Measurements from ENCODE around the gene WIPF3.

WIPF3 gene

DNA sequence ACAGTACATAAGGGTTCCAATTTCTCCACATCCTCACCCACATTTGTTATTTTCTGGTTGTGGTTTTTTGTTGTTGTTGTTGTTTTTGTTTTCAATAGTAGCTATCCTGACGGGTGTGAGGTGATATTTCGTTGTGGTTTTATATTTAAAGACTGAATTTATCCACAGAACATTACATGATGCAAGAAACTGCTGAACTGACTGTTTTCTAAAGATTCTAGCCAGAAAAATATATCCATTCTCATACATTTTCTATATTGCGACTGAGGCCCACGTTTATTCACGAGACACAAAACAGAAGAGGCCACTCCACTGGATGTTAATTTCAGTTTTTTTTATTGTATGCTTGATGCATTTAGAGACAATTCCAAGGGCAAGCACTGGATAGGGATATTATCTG lies 113.5 kb downstream of the WIPF3 start:
- no peak for DNase-seq

DNA sequence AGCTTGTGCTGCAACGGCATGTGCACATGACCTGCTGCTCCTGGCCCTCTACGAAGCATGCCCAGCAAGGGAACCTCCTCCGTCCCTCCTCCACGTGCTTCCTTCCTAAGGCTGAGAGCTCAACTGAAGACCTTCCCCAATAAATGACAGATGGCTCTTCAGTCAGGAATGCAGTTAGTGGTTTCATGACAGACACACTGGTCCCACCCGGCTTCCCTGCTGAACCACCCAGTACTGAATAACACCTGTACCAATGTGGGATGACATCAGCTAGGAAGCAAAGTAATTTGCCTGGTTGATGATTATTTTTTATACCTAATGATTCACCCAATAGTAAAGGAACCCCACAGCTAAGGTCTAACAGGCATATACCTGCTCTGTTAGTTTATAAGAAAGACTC lies 114.2 kb downstream of the WIPF3 start:
- DNase-seq, result no peak

DNA sequence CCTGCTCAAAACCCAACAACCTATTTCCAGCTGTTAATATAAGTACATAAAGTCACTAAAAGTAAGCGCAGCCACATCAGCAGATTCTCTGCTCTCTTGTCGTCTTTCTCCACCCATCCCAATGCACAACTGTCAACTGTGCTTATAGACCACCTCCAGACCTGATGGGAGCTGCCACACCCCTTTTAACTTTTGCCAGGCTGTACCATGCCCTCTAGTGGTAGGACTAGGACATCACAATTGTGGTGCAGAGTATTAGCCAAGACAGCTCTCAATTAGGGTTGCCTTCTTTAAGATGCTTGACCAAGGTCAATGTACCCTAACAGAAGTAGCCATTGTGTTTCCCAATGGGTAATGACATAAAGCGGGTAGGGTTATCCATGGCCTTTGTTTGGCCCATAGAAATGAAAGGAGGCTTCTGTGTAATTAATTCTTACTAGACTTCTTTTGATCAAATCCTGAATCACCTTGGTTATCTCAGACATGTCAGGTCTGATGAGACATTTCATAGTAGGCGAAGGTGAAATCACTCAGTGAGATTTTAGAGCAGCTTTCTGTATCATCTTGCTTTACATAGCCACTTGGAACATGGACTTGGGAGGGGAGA lies 115.2 kb downstream of the WIPF3 start:
- DNase-seq, result peak; percentile 32

DNA sequence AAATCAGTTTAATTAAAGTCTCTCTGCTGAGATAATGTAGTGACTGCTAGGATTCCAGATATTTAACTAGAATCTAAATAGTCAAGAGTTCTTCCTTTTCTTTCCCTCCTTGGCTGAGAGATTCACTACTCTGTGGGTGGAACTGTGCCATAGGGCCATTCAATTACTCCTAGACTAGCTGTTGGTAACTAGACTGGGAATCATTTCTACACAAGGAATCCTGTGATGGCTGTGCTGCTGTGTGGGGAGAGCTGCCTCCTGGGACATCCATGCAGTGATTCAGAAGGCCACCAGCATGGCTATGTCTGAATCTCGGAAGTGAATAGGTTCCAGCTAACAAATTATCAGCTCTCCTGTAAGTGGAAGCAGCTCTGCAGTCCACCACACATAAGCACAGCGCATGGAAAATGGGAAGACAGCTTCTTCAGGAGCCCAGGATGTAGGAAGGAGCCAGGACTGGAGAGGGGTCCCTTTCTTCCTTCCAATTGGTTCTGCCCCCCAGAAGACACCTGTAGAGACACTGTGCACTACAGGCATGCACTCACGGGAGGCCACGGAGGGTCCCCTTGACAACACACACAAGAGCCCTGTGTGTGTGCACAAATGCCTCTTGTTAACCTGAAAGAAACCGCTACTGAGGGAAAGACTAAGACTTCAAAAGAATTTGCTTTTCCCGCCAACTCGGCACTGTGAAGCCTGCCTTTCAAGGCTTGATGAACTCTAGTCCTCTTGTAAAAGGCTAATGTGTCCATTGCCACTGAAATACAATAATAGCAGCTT lies 116.8 kb downstream of the WIPF3 start:
- no peak for DNase-seq

DNA sequence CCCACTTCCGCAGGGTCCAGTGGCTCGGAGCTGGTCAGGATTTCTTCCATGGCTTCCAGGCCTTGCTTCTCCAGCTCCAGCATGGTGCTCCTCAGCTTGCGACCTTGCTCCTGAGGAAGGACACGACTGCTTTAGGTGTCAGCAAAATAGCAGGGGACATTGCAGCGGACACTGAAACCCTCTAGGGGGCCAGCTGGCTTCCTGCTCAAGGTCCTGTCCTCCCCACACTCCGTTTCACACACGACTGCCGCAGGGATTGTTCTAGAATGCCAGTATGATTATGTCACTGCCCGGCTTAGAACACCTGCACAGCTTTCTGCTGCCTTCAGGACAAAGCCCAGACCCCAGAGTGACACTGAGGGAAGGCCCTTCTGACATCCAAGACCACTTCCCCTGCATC lies 117.7 kb downstream of the WIPF3 start:
- DNase-seq, result no peak

DNA sequence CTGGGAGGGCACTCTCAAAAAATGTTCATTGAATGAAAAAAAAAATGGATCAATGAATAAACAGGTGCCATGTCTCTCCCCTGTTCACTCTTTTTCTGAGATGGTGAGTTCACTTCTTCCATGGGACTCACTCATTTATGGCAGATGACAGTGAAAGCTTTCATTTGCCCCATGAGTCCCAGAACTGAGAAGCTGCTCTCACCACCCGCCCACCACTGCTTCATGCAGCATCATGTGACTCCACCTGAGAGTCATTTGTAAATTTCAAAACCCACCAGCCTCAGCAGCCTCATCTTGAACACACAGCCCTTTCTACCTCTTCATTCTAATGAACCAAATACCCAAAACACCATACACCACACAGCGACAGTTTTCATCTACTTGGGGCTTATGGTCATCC lies 118.4 kb downstream of the WIPF3 start:
- no peak for DNase-seq

DNA sequence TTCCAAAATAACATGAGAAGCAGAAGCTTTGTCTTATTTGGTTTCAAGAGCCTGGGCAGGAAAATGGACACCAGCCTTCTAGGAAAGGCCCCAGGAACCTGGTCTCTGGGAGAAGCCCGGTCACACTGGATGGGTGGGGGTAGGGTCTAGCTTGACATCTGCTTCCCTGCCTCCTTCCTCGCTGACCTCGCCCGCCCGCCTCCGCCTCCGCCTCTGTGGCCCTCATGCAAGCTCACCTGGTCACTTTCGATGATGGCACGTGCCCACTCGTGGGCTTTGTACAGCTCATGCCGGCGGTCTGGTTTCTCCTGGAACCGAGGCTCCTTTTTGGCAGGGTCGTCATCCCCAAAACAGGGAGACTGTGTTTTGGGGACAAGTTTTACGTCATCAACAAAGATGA lies 119.9 kb downstream of the WIPF3 start:
- DNase-seq, result no peak

DNA sequence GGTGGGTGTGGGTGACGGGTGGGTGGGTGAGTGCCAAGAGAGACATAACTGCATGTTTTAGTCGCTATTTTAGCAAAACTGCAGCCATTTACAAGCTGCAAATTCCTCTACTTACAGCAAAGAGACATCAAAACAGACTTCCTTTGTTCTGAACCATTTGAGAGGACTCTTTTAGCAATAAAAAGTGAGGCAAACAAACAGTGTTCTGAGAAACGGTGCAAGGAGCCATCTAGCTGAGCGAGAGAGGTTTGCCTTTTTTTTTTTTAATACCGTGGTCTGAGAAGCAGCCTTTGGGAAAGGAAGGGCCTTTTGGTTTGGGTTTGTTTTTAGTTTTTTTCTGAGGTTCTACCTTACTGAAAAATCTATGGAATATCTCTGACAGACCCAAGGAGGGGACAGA lies 120.4 kb downstream of the WIPF3 start:
- DNase-seq, result no peak

DNA sequence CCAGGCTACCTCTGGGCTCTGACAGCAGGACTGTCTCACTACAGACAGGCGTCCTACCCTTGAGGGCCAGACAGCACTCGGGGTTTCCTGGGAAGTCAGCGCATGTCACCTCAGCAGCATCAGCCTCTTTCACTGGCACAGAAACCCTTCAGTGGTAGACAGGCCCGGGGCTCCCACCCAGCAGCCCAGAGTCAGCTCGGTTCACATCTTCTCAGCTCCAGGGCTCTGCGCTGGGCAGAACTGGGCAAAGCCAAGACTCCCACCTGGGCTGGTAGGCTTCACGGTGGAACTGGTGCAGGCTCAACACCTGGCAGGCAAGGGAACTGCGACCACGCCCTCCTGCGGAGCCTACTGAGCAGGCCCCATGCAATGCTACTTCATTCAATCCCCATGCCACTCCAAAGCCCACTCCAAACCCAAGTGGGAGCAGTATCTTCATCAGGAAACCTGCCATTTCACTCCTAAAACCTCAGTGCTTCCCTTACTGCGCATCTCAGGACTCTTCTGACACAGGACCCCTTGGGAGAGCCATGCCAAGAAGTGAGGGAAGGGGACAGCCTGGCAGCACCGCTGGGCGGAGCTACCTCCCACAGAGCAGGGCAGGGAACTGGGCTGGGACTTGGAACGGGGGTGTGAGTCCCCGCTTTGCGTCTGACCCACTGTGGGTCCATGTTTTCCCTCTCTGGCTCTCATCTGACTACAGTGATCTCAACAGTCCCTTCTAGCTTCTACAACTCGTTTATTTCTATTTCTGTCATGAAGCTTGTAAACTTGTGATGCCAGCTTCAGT lies 122.9 kb downstream of the WIPF3 start:
- DNase-seq, result no peak

DNA sequence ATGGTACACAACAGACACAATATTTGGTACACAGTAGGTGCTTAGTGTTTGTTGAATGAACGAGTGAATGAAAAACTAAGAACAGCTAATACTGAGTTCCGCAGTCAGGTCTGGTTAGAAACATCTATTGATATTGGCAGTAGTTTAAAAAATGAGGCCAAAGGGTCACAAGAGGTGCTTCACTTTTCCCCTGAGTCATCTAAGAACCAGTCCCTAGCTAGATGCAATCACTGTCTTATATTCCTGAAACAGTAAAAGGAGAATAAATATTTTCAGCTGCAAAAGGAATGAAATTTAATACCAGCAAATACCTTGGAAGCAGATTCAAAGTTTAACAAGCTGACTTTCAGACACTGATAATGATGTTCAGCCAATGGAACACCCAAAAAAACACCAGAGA lies 128.8 kb downstream of the WIPF3 start:
- no peak for DNase-seq

DNA sequence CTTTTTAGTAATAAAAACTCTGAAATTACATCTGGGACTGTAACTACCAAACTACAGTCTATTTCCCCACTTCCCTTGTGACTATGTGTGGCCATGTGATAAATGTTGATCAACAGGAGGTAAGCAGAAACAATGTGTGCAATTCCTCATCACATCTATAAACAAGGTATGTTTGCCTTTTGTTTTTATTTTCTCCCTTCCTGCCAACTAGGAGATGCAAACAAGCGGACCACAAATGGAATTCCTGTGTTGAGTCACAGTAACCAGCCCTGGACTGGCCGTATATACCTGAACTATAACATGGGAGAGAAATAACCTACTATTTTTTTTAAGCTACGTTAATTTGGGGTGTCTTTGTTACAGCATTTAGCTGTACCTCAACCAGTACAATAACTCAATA lies 130.8 kb downstream of the WIPF3 start:
- DNase-seq, result no peak

DNA sequence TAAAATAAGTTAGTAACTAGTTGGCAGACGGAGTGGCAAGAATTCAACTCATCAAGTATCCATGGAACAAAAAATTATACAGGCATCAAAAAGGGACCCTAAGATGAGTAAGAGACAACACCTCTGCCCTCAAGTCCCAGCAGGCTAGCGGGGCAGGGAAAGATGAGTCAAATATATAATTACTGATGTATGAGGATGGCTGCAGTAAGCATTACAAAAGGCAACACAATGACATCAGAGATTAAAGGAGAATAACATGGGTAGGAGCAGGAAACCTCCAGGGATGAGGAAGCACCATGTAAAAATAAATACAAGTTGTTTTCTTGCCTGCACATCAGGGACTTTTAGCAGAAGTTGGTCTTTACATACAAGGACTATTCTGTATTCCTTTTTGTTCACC lies 133.9 kb downstream of the WIPF3 start:
- DNase-seq, result no peak

DNA sequence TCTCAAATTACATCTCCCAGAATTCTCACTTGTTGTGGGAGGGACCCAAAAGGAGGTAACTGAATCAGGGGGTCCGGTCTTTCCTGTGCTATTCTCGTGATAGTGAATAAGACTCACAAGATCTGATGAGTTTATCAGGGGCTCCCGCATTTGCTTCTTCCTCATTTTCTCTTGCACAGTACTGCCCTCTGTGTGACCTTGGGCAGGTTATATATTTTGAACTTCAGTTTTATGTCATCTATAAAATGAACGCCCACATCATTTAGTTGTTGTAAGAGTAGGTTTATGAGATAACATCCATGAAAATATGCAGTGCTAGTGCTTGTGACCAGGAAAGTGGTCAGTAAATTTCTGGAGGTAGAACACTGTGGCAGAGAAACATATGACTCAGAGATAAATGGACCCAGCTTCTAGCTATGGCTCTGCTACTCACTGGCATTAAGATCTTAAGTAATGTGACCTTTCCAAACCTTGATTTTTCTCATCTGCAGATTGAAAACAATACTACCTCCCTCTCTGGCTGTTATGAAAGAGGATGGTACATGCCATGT lies 139.0 kb downstream of the WIPF3 start:
- no peak for DNase-seq

DNA sequence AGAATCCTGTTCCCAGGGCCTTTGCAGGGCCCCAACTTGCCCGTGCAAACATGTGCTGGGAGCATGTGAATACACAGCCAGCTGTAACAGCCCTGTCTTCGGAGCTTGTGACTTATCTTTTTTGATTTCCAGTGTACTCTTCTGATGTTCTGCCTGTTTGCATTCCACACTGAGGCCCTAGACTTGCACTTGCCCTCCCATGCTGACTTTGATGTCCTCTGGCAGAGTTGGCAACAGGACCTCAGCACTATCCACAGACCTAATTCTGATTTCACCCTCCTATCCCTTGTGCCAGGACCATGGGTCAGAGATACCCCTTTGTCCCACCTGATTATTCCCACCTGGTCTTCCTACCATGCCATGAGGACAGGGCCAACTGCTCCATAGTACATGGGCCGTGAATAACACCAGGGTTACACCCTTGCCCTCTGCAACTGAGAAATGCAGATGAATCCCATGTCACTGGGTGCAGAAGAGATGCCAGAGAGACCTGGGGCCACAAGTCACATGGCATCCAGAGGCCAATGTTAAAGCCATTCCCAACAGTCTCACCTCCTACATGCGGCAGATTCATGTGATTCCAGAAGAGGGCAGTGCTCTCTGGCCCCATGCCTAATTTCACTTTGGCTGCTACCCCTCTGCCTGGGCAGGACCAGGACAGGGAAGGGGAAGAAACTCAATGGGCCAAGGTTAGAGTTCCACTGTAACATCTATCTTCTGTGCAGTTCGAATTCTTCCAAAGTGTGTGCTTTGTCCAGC lies 140.3 kb downstream of the WIPF3 start:
- DNase-seq, result peak; percentile 2

DNA sequence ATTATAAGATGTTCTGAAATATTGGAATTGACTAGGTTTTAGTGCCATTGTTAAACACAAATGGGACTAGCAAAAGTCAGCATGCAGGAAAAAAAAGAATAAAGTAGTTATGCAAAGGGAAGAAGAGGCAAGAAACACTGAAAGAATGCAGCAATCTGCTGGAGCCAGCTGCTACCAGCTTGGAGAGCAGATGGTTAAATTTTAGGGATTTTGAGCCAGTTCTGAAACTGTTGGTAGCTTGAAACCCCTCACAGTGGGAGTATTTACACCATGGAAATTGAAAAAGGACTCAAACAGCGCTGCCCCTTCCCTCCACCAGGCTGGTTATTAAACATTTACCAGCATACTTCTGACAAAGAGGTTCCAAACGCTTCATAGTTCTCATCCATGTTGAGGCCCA lies 142.3 kb downstream of the WIPF3 start:
- no peak for DNase-seq

DNA sequence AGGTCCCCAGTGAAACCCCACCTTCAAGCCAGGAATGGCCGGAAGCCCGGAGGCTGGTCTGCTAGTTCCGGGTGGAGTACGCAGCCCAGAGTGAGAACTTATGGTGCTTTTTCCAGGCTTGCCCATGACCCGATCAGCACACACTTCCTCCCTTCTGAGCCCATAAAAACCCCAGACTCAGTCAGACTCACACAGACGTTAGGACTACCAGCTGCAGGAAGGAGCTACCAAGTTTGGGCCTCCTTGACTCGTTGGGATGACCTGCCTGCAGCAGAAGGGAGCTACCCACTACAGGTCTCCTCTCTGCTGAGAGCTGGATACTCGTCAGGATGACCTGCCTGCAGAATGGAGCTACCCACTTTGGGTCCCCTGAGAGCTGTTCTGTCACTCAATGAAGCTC lies 144.2 kb downstream of the WIPF3 start:
- no peak for DNase-seq

DNA sequence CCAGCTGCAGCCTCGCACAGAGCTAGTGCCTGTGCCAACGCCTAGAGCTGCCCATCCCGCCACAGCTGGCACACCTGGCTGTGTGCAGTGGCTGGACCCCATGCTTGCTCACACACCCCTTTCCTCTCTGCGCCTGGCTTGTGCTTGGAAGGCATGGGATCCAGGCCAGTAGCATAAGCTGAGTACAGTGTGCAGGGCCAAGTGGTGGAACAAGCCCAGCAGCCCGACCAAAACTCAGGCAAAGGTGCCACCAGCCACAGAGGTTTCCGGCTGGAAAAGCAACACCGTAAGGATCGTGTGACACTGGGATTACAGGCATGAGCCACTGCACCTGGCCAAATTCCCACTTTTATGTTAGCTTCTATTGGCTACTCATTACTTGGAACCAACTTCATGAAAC lies 144.9 kb downstream of the WIPF3 start:
- no peak for DNase-seq

DNA sequence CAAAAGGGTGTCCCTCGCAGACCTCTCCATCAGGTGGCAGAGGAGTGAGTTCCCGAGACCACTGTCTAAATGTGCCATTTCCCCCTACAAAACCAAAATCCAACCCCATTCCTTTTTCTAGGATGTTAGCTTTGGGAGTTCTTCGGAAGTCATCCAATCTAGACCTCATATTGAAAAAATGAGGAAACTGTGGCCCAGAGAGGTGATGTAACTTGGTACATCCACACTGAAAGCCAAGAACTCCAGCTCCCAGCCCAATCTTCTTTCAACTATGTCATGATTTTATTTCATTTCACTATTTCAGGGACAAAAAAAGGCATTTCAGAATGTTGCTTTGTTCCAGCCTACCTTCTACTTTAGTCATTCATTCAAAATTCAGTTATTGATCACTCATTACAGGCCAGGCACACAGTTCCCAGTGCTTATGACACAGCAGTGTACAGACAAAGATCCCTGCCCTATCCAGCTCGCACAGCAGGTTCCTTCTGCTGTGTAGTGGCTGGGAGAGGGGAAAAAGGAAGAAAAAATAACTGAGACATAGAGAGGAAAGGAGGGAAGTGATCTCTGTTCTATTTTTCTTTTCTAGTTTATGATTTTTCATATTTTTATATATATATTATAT lies 147.5 kb downstream of the WIPF3 start:
- no peak for DNase-seq

DNA sequence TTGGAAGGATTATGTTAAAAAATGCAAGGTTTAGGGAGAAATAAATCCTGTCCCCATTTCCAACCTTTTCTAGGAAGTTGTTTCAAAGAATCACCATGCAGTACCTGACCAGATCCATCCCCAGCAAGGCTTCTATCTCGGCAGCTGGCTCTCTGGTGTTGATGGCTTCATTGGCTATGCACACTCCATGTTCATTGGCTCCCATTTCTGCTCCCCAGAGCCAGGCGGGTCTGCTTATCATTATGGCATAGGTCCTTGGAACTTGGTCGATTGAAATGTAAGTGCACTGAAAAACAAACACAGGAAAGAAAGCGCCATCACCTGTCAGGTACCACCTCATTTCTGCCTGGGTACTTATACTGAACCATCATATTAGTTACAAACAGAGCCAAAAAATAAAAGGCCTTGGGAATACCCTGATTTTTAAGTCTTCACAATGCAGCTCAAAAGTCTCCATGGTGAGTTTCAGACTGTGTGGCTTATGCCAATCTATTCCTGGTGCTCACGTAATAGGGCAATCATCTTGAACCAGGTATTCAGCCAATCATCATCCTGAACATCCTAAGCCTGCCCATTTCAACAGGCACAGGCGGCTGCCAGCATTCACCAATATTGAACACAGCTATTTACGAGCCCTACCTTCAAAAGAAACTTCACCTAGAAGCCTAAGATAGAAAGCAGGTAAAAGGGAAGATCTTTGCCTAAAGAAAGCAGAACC lies 148.9 kb downstream of the WIPF3 start:
- no peak for DNase-seq

DNA sequence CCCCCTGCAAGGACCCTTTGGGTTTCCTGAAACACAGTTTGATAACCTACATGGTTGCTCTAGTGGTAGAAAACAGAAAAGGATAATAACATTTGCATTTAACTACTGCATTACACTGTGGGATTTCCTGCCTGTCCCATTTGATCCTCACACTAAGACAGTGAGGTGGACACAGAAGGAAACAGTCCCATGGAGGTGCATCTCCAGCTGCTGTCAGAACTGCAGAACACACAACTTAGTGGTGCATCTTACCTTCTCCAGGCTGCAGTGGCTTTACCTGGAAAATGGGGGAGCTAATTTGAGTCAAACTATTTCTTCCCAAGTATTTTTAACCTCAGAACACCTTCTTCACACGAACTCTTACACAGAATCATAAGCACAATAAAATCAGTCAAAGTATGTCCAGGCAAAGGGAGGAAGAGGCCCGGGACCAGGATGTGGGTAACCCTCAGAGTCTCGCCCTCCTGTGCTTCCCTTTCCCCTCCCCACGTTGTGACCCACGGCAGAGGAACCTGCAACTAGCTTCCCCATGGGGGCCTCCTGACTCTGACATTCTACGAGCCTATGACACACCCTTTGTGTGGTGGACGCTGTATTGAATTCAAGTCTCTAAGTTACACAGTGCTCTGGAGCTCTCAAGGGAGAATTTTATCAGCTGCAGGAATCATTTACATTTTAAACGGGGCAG lies 149.6 kb downstream of the WIPF3 start:
- DNase-seq, result peak; percentile 40

DNA sequence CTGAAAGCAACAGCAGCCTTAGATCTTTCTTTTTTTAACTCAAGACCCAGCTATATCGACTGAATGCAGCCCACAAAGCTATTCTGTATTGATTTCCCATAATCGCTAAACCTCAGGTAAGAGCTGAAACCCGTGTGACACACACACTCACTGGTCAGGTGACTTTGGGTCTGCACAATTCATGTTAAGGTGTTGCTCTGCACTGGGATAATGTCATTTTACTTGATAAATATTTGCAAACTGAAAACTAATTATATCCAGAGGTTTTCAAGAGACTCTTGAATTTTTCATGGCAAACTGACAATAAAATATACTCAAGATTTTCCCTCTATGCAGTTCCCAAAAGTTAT lies 150.2 kb downstream of the WIPF3 start:
- no peak for DNase-seq

All from CD4-positive, alpha-beta T cell treated with Interferon gamma for 1 hour (primary cell).